H9 (cell line): ENCODE data around the gene CLEC17A. TPM values are rescaled to one million over a fixed set of nuclear protein-coding genes. Genes with fewer than 3 reads are reported as not detected.

Experiments
- DNase-seq: peaks from one replicate; pipeline ENCODE4 v3.0.0-alpha.2; 2017
- H2AFZ ChIP-seq: one replicate; pipeline ENCODE4 v1.6.1; 2013; ENCODE audit warnings: mild to moderate bottlenecking, low read length, control low read depth, moderate library complexity
- H2AK5ac ChIP-seq: 2 replicates; pipeline ENCODE4 v1.6.1; 2013; ENCODE audit warnings: low read length, control low read depth, mixed read lengths; ENCODE audit not compliant: insufficient read length
- H2BK120ac ChIP-seq: one replicate; pipeline ENCODE4 v1.6.1; 2013; ENCODE audit warnings: low read depth, mild to moderate bottlenecking, low read length, control low read depth, inconsistent platforms; ENCODE audit not compliant: poor library complexity, severe bottlenecking
- H2BK12ac ChIP-seq: 2 replicates; pipeline ENCODE4 v1.6.1; 2013; ENCODE audit warnings: low read length, control low read depth, mixed read lengths, low read depth; ENCODE audit not compliant: insufficient read length
- H2BK15ac ChIP-seq: 2 replicates; pipeline ENCODE4 v1.6.1; 2013; ENCODE audit warnings: low read depth, low read length, control low read depth
- H2BK20ac ChIP-seq: one replicate; pipeline ENCODE4 v1.6.1; 2013; ENCODE audit warnings: low read depth, mild to moderate bottlenecking, low read length, control low read depth, inconsistent platforms; ENCODE audit not compliant: poor library complexity, severe bottlenecking
- H2BK5ac ChIP-seq: 2 replicates; pipeline ENCODE4 v1.6.1; 2013; ENCODE audit warnings: low read length, control low read depth, mixed read lengths; ENCODE audit not compliant: insufficient read length
- H3K14ac ChIP-seq: 2 replicates; pipeline ENCODE4 v1.6.1; 2013; ENCODE audit warnings: low read length, control low read depth; ENCODE audit not compliant: insufficient read depth
- H3K18ac ChIP-seq: 2 replicates; pipeline ENCODE4 v1.6.1; 2013; ENCODE audit warnings: low read depth, mild to moderate bottlenecking, mixed read lengths, low read length, control low read depth; ENCODE audit not compliant: insufficient read length
- H3K23ac ChIP-seq: 2 replicates; pipeline ENCODE4 v1.6.1; 2013; ENCODE audit warnings: low read length, control low read depth, mixed read lengths, low read depth; ENCODE audit not compliant: insufficient read length
- H3K23me2 ChIP-seq: 2 replicates; pipeline ENCODE4 v1.6.1; 2013; ENCODE audit warnings: low read depth, mild to moderate bottlenecking, mixed read lengths, low read length, control low read depth; ENCODE audit not compliant: insufficient read length, poor library complexity, severe bottlenecking
- H3K27ac ChIP-seq: 2 replicates; pipeline ENCODE4 v1.5.1; 2013; ENCODE audit warnings: low read length, control low read depth, mixed read lengths, low read depth; ENCODE audit not compliant: insufficient read length
- H3K27me3 ChIP-seq: 2 replicates; pipeline ENCODE4 v1.6.1; 2013; ENCODE audit warnings: low read length, control low read depth, inconsistent platforms; ENCODE audit not compliant: insufficient read depth
- H3K4ac ChIP-seq: 2 replicates; pipeline ENCODE4 v1.6.1; 2013; ENCODE audit warnings: low read depth, mild to moderate bottlenecking, control low read depth, inconsistent platforms, low read length, moderate library complexity
- H3K4me1 ChIP-seq: 2 replicates; pipeline ENCODE4 v1.6.1; 2013; ENCODE audit warnings: low read length, control low read depth, inconsistent platforms; ENCODE audit not compliant: insufficient read depth
- H3K4me2 ChIP-seq: 2 replicates; pipeline ENCODE4 v1.6.1; 2013; ENCODE audit warnings: low read length, control low read depth, mixed read lengths; ENCODE audit not compliant: insufficient read length, insufficient read depth
- H3K56ac ChIP-seq: 2 replicates; pipeline ENCODE4 v1.6.1; 2013; ENCODE audit warnings: low read depth, mild to moderate bottlenecking, mixed read lengths, low read length, control low read depth; ENCODE audit not compliant: insufficient read length
- H3K79me1 ChIP-seq: 2 replicates; pipeline ENCODE4 v1.6.1; 2013; ENCODE audit warnings: low read depth, mild to moderate bottlenecking, moderate library complexity, low read length, control low read depth, inconsistent platforms; ENCODE audit not compliant: insufficient read depth, poor library complexity, severe bottlenecking
- H3K79me2 ChIP-seq: 2 replicates; pipeline ENCODE4 v1.6.1; 2013; ENCODE audit warnings: low read length, control low read depth, inconsistent platforms; ENCODE audit not compliant: insufficient read depth
- H3K9ac ChIP-seq: 2 replicates; pipeline ENCODE4 v1.6.1; 2013; ENCODE audit warnings: low read length, control low read depth, mixed read lengths; ENCODE audit not compliant: insufficient read length; ENCODE audit errors: extremely low read depth
- H3K9me3 ChIP-seq: one replicate; pipeline ENCODE4 v1.6.1; 2013; ENCODE audit warnings: low read depth, low read length, inconsistent platforms; ENCODE audit not compliant: control insufficient read depth
- H3T11ph ChIP-seq: one replicate; pipeline ENCODE4 v1.6.1; 2013; ENCODE audit warnings: mild to moderate bottlenecking, low read length, control low read depth, inconsistent platforms
- H4K20me1 ChIP-seq: one replicate; pipeline ENCODE4 v1.6.1; 2013; ENCODE audit not compliant: control insufficient read depth, insufficient read length, insufficient read depth
- H4K5ac ChIP-seq: 2 replicates; pipeline ENCODE4 v1.6.1; 2013; ENCODE audit warnings: low read depth, mild to moderate bottlenecking, mixed read lengths, low read length, control low read depth; ENCODE audit not compliant: insufficient read length
- H4K8ac ChIP-seq: replicated peaks from 2 replicates; pipeline ENCODE4 v1.6.1; 2013; ENCODE audit warnings: low read length, control low read depth, mixed read lengths, low read depth; ENCODE audit not compliant: insufficient read length
- H4K91ac ChIP-seq: 2 replicates; pipeline ENCODE4 v1.6.1; 2013; ENCODE audit warnings: low read depth, mild to moderate bottlenecking, moderate library complexity, mixed read lengths, low read length, control low read depth; ENCODE audit not compliant: insufficient read length
- H3K27ac Mint-ChIP-seq, 3 experiments: 2 replicates in 2 of 3; 3 replicates in 1 of 3; pipeline ENCODE4 v1.8.0; 2020 to 2021; ENCODE audit warnings: mixed read lengths in 3 of 3, mild to moderate bottlenecking in 1 of 3, moderate library complexity in 1 of 3
- H3K27me3 Mint-ChIP-seq: 2 replicates; pipeline ENCODE4 v1.8.0; 2021; ENCODE audit warnings: low read depth, mild to moderate bottlenecking, moderate library complexity, mixed read lengths
- H3K36me3 Mint-ChIP-seq, 3 experiments: 2 replicates in 2 of 3; 3 replicates in 1 of 3; pipeline ENCODE4 v1.8.0; 2020 to 2021; ENCODE audit warnings: low read depth in 3 of 3, mixed read lengths in 3 of 3; ENCODE audit not compliant: insufficient read depth in 1 of 3
- H3K4me1 Mint-ChIP-seq, 2 experiments: 2 replicates each; pipeline ENCODE4 v1.8.0; 2020; ENCODE audit warnings: mixed read lengths in 2 of 2
- H3K4me3 Mint-ChIP-seq, 2 experiments: 2 replicates in 1 of 2; 3 replicates in 1 of 2; pipeline ENCODE4 v1.8.0; 2020 to 2021; ENCODE audit warnings: mild to moderate bottlenecking in 2 of 2, mixed read lengths in 2 of 2, moderate library complexity in 1 of 2
- H3K9me3 Mint-ChIP-seq, 2 experiments: 2 replicates in 1 of 2; 3 replicates in 1 of 2; pipeline ENCODE4 v1.8.0; 2020; ENCODE audit warnings: mild to moderate bottlenecking in 2 of 2, mixed read lengths in 2 of 2, moderate library complexity in 1 of 2
- WGBS: extraction: QIAGEN DNeasy Blood & Tissue Kit; methylation state at CpG from one replicate; pipeline ENCODE4 v1.1.7; 2013; ENCODE audit warnings: missing lambda C conversion rate, low lambda C conversion rate, mixed read lengths; ENCODE audit not compliant: insufficient read length; ENCODE audit errors: extremely low coverage; 5-methylcytosine and 5-hydroxymethylcytosine counted together
- total RNA-seq: library from RNA; stranded (reverse); gene quantifications from 2 replicates; pipeline ENCODE4 v1.2.1, GENCODE V29; 2021
- TF ChIP-seq, protein P1 (sequence below): fragments of 200-600 bp; sonication (generic); conservative IDR thresholded peaks from 3 replicates; pipeline ENCODE4 v1.8.0; 2021; ENCODE audit warnings: antibody characterized with exemption, mild to moderate bottlenecking

CLEC17A gene
- total RNA-seq, 1 experiment from 2014 or later = not detected

DNA sequence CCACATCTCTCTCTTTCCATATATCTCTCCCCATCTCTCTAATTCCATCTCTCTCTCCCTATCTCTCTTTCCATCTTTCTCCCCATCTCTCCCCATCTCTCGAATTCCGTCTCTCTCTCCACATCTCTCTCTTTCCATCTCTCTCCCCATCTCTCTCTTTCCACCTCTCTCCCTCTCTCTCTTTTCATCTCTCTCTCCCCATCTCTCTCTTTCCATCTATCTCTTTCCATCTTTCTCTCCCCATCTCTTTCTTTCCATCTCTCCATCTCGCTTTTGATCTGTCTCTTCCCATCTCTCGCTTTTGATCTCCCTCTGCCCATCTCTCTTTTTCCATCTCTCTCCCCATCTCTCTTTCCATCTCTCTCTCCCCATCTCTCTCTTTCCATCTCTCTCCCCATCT, 66.1 kb downstream of the CLEC17A start:
- peaks cover 4% of the 10 kb centered on the region; the same call in 1 of the 2 replicates for H3K27me3 Mint-ChIP-seq
- Histone ChIP-seq H4K5ac (no peak overlapping the region), H3K27me3 (no peaks in the 10 kb centered on the region)

More for the DNA sequence above, 66.1 kb downstream of the CLEC17A start:
- no peak overlapping the region for H3K4me2 ChIP-seq
- peaks cover 0 to 17% (median 0%) of the 10 kb centered on the region in 3 experiments; a peak in 3 of 7 replicates for H3K36me3 Mint-ChIP-seq
- WGBS = 89% methylated on average over 4 of the region's 4 CpGs
- no peaks in the 10 kb centered on the region for H3K23me2 ChIP-seq
- no peak overlapping the region for H2BK12ac ChIP-seq
- H3K79me1 ChIP-seq = no peaks in the 10 kb centered on the region
- TF ChIP-seq, protein P1, sequence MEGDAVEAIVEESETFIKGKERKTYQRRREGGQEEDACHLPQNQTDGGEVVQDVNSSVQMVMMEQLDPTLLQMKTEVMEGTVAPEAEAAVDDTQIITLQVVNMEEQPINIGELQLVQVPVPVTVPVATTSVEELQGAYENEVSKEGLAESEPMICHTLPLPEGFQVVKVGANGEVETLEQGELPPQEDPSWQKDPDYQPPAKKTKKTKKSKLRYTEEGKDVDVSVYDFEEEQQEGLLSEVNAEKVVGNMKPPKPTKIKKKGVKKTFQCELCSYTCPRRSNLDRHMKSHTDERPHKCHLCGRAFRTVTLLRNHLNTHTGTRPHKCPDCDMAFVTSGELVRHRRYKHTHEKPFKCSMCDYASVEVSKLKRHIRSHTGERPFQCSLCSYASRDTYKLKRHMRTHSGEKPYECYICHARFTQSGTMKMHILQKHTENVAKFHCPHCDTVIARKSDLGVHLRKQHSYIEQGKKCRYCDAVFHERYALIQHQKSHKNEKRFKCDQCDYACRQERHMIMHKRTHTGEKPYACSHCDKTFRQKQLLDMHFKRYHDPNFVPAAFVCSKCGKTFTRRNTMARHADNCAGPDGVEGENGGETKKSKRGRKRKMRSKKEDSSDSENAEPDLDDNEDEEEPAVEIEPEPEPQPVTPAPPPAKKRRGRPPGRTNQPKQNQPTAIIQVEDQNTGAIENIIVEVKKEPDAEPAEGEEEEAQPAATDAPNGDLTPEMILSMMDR = no peak
- no peak for DNase-seq
- no peak overlapping the region for H3K14ac ChIP-seq
- no peak overlapping the region for H3K56ac ChIP-seq
- no peak overlapping the region for H2AK5ac ChIP-seq
- H3K4me1 Mint-ChIP-seq = no peaks in the 10 kb centered on the region
- no peak overlapping the region for H2BK120ac ChIP-seq
- H3K27ac Mint-ChIP-seq = no peak overlapping the region
- no peak overlapping the region for H3K18ac ChIP-seq
- H2AFZ ChIP-seq = no peak overlapping the region
- no peak overlapping the region for H2BK20ac ChIP-seq
- no peaks in the 10 kb centered on the region for H3K79me2 ChIP-seq
- H3K4me3 Mint-ChIP-seq = no peak overlapping the region
- no peak overlapping the region for H4K8ac ChIP-seq
- H3K4me1 ChIP-seq = no peaks in the 10 kb centered on the region
- no peak overlapping the region for H4K91ac ChIP-seq
- H3K4ac ChIP-seq = no peak overlapping the region
- no peaks in the 10 kb centered on the region for H4K20me1 ChIP-seq
- H3K27ac ChIP-seq = no peak overlapping the region
- peaks cover 27 to 88% of the 10 kb centered on the region in 2 experiments for H3K9me3 Mint-ChIP-seq
- no peak overlapping the region for H2BK5ac ChIP-seq
- H3K9me3 ChIP-seq = no peaks in the 10 kb centered on the region
- no peak overlapping the region for H3K9ac ChIP-seq
- H3K23ac ChIP-seq = no peak overlapping the region
- no peak overlapping the region for H3T11ph ChIP-seq
- H2BK15ac ChIP-seq = no peak overlapping the region
